DMS53 treated with DMSO at 0.1 percent for 48 hours (cell line): ENCODE measurements around the gene METTL17.

Source experiments
- DNase-seq: peaks from one replicate; lab custom pipeline; 2025; ENCODE audit not compliant: unreplicated experiment; lab: John Stamatoyannopoulos, UW

Gene METTL17

DNA sequence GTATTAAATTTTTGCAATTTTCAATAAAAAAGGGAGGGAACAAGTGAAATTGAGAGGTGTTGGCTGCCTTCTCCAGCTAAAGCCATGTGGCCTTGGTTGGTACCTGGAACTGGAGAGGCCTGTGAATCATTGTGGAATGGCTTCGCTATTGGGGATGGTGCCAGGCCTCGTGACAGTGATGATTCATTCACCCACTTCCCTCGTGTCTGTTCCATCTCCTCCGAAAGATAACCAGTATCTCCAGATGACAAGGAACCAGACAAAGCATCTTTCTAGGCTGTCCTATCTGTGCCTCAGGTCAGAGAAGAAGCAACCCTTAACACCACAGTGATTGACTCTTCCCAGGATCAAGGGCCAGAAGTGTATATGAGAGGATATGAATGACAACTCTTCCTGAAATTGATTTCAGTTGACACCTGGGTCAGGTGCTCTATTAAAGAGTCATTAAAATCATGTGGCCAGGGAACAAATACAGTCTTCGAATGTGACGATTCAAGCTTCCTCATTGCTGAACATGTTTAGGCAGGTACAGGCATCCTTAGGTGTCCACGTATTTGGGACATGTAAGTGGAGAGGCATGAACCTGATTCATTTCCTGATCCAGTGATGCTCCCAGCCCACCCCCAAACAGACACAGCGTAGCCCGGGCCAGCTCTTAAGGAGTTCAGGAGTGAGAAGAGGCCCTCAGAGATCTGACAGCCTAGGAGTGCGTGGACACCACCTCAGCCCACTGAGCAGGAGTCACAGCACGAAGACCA is 52.1 kb downstream of the METTL17 start, which contains the start of gene RNASE7:
TSS of gene RNASE7 (plus strand) at position 687 of the 758 bp plus-strand sequence. CDS start 631 bp downstream, outside the sequence.
- DNase-seq, result no peak

DNA sequence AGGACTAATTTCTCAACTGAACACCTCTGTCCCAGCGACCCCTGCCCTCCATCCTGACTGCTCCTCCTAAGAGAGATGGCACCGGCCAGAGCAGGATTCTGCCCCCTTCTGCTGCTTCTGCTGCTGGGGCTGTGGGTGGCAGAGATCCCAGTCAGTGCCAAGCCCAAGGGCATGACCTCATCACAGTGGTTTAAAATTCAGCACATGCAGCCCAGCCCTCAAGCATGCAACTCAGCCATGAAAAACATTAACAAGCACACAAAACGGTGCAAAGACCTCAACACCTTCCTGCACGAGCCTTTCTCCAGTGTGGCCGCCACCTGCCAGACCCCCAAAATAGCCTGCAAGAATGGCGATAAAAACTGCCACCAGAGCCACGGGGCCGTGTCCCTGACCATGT is 53.1 kb downstream of the METTL17 start:
- no peak for DNase-seq

DNA sequence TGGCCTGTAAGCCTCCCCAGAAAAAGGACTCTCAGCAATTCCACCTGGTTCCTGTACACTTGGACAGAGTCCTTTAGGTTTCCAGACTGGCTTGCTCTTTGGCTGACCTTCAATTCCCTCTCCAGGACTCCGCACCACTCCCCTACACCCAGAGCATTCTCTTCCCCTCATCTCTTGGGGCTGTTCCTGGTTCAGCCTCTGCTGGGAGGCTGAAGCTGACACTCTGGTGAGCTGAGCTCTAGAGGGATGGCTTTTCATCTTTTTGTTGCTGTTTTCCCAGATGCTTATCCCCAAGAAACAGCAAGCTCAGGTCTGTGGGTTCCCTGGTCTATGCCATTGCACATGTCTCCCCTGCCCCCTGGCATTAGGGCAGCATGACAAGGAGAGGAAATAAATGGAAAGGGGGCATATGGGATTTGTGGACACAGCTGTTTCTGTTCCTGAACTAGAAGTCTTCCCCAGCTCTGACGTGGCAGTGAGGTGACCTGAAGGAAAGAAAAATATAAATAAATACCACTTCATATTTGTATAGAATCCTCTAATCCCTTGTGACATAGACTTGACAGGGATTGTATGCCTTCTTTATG is 53.7 kb downstream of the METTL17 start:
- no peak for DNase-seq

DNA sequence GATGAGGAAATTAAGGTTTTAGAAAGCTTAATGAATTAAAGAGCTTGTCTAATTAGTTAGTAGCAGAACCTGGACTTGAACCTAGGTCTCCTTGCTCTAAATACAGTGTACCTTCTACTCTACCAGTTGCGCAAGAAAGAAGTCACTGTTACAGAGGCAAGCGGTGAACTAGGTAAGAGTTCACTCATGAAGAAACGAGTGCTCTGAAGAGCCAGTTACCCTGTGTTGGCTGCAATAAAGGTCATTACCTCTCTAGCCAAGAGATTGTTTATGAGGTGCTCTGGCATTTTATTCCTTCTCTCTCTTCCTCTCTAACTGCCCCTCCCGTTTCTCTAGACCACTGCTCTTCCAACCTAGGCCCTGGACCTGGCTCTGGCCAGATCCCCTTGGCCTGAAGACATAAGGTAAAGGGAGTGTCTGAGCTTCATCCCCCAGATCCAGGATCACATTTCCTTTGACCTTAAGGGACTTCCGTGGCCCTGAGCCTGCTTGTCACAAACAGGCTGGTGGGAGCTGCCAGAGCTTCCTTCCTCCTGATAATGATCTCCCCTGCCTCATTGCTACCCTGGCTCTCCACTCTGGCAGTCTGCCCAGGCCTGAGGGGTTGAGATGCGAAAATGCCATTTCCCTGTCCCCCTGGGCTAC is 54.3 kb downstream of the METTL17 start:
- no peak for DNase-seq
